Right lobe of liver (tissue), 6 donors: ENCODE results near the gene TTC19. TPM values are rescaled to one million over a fixed set of nuclear protein-coding genes. Genes with fewer than 3 reads are reported as not detected.

Source experiments
- ATAC-seq, 4 donors: fragments of 200-7000 bp; cut with Tn5 transposase; one replicate each; pipeline ENCODE4 v1.9.1; 2020; ENCODE audit warnings: mild to moderate bottlenecking in 4 of 4, moderate library complexity in 4 of 4
- DNase-seq, 3 donors: peaks; one replicate each; pipeline ENCODE4 v3.0.0-alpha.2; 2020
- H3K27ac ChIP-seq, 3 donors: fragments of 200-600 bp; one replicate each; pipeline ENCODE4 v1.8.0; 2022
- H3K27me3 ChIP-seq, 2 donors: fragments of 200-600 bp; one replicate each; pipeline ENCODE4 v1.8.0; 2022
- H3K36me3 ChIP-seq, 4 donors: fragments of 200-600 bp; sonication (generic) in 1 of 4; one replicate each; pipeline versions ENCODE4 v1.5.1 to v1.8.0; 2017 to 2022; ENCODE audit warnings: control low read depth in 1 of 4
- H3K4me1 ChIP-seq, 4 donors: fragments of 200-600 bp; sonication (generic) in 1 of 4; one replicate each; pipeline versions ENCODE4 v1.5.1 to v1.8.0; 2017 to 2022; ENCODE audit warnings: control low read depth in 1 of 4
- H3K4me3 ChIP-seq, 3 donors: fragments of 200-600 bp; one replicate each; pipeline ENCODE4 v1.8.0; 2022
- H3K9me3 ChIP-seq, 4 donors: fragments of 200-600 bp; sonication (generic) in 1 of 4; one replicate each; pipeline versions ENCODE4 v1.5.1 to v1.8.0; 2017 to 2022; ENCODE audit warnings: control low read depth in 1 of 4
- CTCF ChIP-seq, 4 donors: fragments of 200-600 bp in 3 of 4; fragments of 450-650 bp in 1 of 4; IDR thresholded peaks; one replicate each; pipeline versions ENCODE4 v1.5.1 to v1.8.0; 2016 to 2022; ENCODE audit warnings: antibody characterized with exemption in 4 of 4, mild to moderate bottlenecking in 2 of 4
- POLR2A ChIP-seq: fragments of 450-650 bp; IDR thresholded peaks from one replicate; pipeline ENCODE4 v1.6.1; 2017; ENCODE audit warnings: antibody characterized with exemption, mild to moderate bottlenecking
- WGBS: methylation state at CpG from one replicate; pipeline ENCODE4 v1.1.6; 2018; ENCODE audit warnings: low coverage, low lambda C conversion rate; ENCODE audit not compliant: insufficient coverage; ENCODE audit errors: missing lambda C conversion rate; 5-methylcytosine and 5-hydroxymethylcytosine counted together
- intact Hi-C, 2 donors: fragments of 100-400 bp; cut with DNase I; formaldehyde crosslinking; loops; one replicate each; pipeline versions ENCODE4 v1.11.2 to v1.14.1; 2022
- total RNA-seq, 6 experiments: library from RNA; depleted of rRNA in 2 of 6; stranded (reverse); fragments of >200 nt in 2 of 6; fragmentation: NEBNext Ultra II Directional in 3 of 6; extraction: Animal tissue kit (Norgen Biotek cat#: 25700) in 3 of 6; gene quantifications; one replicate each; pipeline versions ENCODE4 v1.1.0 to v1.2.4, GENCODE V29; 2016 to 2023
- donor health status: DM: no; HTN: yes; CAD: no.
- donor health status: DM: no; HTN: no; CAD: no.
- donor health status: DM: no; HTN: no; CAD: no.
- donor health status: DM: no; HTN: yes; CAD: no.
- donor health status: DM: no; HTN: yes; CAD: no.

TTC19 gene
- total RNA-seq, 6 experiments from 2014 or later = 14.3 to 32.3 (median 19.9) TPM

GRCh38 chr17:15957608-15958307 lies 41.9 kb upstream of the TTC19 start:
- Histone ChIP-seq H3K36me3 (no peaks in the 10 kb centered on the region), H3K4me1 (no peaks in the 10 kb centered on the region), H3K27ac (no peak overlapping the region), H3K9me3 (no peaks in the 10 kb centered on the region), H3K4me3 (no peak overlapping the region), H3K27me3 (no peaks in the 10 kb centered on the region)
- intact Hi-C loops = no loop called here
- no peak for ATAC-seq
- DNase-seq = no peak
- TF ChIP-seq POLR2A (no peak), CTCF (IDR thresholded peaks at IDR 0.05) (no peak)
- WGBS = 97% methylated on average over 8 of the region's 19 CpGs

DNA sequence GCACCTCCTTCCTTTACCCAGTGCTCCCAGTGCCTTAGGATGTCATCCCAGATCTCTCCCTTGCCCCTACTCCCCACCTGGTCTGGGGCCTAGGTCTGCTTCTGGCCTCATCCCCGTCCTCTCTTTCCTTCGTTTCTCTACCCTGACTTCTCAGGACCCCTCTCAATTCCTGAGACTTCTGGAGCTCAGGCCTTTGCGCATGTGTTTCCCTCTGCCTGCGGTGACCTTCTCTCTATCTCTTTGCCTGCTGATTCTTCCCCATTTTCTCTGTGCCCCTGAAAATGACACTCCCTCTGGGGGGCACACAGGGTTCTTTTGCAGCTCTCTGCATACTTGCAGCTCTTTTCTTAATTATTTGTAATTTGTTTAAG lies 41.2 kb upstream of the TTC19 start:
- no peaks in the 10 kb centered on the region for H3K36me3 ChIP-seq
- no peak overlapping the region for H3K27ac ChIP-seq
- no peaks in the 10 kb centered on the region for H3K9me3 ChIP-seq
- ATAC-seq (no peak), DNase-seq (no peak)
- no peak overlapping the region for H3K4me3 ChIP-seq
- 89% methylated on average over 1 of the region's 4 CpGs for WGBS
- no peaks in the 10 kb centered on the region for H3K4me1 ChIP-seq
- H3K27me3 ChIP-seq = no peaks in the 10 kb centered on the region
- intact Hi-C loops = no loop called here
- no peak for TF ChIP-seq CTCF (IDR thresholded peaks at IDR 0.05)
- no peak for TF ChIP-seq POLR2A

DNA sequence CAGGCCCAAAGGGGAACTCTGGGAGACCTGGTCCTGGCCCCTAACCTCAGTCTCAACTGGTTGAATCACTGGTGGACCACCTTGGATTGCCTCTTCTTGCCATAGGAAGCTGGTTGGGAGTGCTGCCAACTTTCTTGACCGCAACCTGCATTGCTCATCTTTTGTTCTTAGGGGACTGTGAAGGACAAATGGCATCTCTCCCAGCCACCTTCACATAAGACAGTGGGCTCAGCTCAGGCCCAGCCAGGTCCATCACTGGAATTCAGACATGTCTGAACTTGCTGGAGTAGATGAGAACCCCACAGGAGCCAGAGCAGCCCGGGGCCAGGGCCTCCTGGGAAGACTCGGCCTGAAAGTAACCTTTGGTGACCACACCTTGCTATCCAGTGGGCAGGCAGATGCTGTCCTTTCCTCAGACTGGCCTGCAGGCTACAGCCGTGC lies 35.9 kb upstream of the TTC19 start:
- Histone ChIP-seq H3K9me3 (no peaks in the 10 kb centered on the region), H3K4me1 (peaks cover 0 to 7% (median 0%) of the 10 kb centered on the region in 4 donors), H3K27ac (no peak overlapping the region), H3K36me3 (no peaks in the 10 kb centered on the region), H3K27me3 (no peaks in the 10 kb centered on the region), H3K4me3 (no peak overlapping the region)
- DNase-seq (no peak), ATAC-seq (no peak)
- TF ChIP-seq CTCF (IDR thresholded peaks at IDR 0.05) = no peak
- TF ChIP-seq POLR2A = no peak
- intact Hi-C loops = no loop called here
- 100% methylated on average over 1 of the region's 4 CpGs for WGBS

DNA sequence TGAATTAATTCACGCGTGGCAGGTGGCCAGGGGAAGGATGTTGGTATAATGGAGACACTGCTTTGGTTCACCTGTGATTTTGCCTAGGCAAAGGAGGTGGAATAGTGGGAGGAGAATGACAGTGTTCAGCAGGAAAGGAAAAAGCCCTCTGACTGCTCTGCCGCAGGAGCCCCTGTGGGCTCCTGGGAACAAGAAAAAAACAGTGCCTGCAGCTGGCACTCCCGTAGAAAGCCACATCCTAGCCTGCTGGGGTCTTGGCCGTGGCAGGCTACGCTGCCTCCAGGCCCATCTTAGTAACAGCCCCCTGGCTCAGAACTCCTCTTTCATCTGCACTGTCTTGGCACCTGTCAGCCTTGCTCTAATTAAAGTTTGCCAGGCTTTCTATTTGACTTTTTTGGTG lies 34.1 kb upstream of the TTC19 start:
- TF ChIP-seq CTCF (IDR thresholded peaks at IDR 0.05) = no peak
- TF ChIP-seq POLR2A = no peak
- WGBS = 50% methylated on average over 2 of the region's 6 CpGs
- no peaks in the 10 kb centered on the region for H3K36me3 ChIP-seq
- no peaks in the 10 kb centered on the region for H3K9me3 ChIP-seq
- no peak overlapping the region for H3K27ac ChIP-seq
- DNase-seq = no peak
- ATAC-seq = no peak
- no peaks in the 10 kb centered on the region for H3K27me3 ChIP-seq
- no peak overlapping the region for H3K4me3 ChIP-seq
- peaks cover 0 to 7% (median 0%) of the 10 kb centered on the region in 4 donors for H3K4me1 ChIP-seq
- intact Hi-C loops = no loop called here
